GM19468 (cell line): ENCODE results near the gene NTSR1.
"Not testable (repeated sequence)": the region's sequence is repeated elsewhere in the genome, so short reads cannot be mapped to it uniquely, and the experiment has no call there.

Source experiments
- ATAC-seq: cut with Tn5 transposase; IDR thresholded peaks from one replicate; pipeline ENCODE4 v1.9.1; 2021; ENCODE audit warnings: mild to moderate bottlenecking, moderate library complexity, moderate number of reproducible peaks; ENCODE audit not compliant: unreplicated experiment; ENCODE audit errors: extremely low read depth

NTSR1 gene

DNA sequence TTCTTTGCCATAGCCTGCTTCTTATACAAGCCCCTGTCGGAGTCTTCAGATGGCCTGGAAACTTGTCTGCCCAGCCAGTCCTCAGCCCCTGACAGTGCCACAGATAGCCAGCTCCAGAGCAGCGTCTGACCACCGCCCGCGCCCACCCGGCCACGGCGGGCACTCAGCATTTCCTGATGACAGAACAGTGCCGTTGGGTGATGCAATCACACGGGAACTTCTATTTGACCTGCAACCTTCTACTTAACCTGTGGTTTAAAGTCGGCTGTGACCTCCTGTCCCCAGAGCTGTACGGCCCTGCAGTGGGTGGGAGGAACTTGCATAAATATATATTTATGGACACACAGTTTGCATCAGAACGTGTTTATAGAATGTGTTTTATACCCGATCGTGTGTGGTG lies 36.9 kb upstream of the NTSR1 start:
- ATAC-seq, result no peak

DNA sequence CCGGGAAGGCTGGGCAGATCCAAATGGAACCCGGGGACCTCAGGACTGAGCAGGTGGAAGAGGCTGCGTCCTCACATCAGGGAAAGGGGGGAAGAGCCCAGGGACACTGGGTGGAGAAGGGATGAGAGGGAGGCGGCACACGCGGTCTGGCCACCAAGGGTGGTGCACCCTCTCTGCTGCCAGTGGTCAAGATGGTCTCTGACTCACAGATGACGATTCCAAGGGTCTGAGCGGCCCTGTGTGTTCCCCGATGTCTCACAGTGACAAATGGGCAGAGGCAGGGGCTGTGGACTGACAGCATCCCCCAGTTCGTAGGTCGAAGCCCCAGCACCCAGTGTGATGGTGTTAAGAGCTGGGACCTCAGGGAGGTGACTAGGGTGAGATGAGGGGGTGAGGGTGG lies 34.3 kb upstream of the NTSR1 start:
- no peak for ATAC-seq

DNA sequence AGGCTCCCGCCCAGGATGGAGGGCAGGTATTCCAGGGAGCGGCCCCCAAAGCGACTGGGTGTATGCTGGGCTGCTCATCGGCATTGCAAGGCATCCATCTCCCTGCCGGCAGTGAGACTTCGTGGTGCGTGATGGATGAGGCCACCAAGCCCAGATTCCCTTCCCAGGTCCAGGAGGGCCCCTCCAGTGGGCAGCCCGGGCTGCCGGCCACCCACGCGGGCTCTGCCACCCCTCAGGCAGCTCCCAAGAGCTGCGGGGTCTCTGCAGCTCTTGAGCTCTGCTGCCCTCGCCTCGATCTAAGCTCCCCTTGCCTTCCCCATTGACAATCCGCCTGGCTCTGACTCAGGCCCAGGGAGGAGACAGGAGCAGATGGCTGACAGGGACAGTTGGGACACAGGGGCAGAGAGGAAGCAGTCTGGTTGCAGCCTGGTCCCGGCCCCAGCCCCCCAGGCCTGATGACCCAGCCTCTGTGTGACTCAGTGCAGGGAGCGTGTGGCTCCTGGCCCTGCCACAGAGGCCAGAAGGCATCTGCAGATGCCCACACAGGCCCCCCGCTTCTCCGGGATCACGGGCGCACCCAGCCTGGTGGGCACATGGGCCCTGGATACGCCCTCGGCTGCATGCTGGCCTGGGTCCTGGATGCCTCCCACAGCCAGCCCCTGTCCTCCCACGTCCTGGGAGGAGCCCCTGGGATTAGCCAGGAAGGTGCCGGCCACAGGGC lies 33.3 kb upstream of the NTSR1 start:
- no peak for ATAC-seq

- ATAC-seq, result no peak
These were observed 32.8 kb upstream of the NTSR1 start for GRCh38 chr20:62675877-62676260.

- ATAC-seq, result no peak
These were observed 31.7 kb upstream of the NTSR1 start for GRCh38 chr20:62676976-62677375.

- no peak for ATAC-seq
These were observed 31.0 kb upstream of the NTSR1 start for GRCh38 chr20:62677678-62678077.

GRCh38 chr20:62678553-62678952 lies 30.1 kb upstream of the NTSR1 start:
- ATAC-seq, result no peak

DNA sequence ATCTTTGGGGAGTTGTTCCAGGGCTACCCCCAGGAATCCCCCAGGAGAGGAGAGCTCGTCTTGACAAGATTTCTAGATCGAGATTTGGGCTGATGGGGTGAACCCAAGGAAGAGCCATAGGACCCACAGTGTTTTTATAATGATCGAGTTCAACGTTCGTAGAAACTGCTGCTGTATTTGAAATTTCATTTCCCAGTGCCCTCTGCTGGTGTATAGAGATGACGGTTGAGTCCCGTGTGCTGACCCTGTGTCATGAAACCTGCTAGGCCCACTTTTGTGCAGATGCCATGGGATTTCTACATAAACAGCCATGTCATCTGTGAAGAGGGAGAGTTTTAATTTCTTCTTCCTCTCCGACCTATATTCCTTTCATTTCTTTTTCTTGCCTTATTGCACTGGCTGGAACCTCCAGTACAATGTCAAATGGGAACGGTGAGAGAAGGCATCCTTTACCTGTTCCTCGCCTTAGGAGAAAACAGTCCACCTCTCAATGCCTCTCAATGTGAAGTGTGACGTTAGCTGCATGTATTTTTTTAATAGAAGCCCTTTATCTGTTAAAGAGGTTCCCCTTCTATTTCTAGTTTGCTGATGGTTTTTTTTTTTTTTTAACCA lies 28.6 kb upstream of the NTSR1 start:
- ATAC-seq, result no peak

DNA sequence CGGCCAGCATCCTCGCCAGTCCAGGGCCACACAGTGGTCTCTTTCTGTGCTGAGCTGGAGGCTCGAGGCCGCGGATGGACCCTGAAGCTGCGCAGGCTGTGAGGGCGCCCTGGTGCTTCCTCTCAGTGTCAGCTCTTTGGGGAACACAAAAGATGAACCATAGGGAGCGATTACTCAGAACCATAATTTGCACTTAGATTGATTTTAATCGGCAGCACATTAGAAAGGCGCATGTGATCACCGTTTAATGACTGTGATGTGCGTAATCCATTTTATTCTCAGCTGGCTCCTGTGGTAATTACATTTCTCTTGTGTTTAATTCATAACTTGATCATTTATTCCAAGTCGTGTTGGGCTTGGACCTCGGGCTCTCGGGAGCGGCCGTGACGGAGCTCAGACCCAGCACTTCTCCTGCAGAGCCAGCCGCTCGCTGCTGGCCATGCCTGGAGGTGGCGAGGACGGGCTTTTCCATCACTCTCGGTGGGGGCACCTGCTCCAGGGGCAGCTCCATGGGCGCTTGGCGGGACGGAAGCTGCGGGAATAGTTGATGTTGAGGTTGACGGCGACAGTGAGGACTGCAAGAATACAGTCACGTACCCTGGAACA lies 25.6 kb upstream of the NTSR1 start:
- ATAC-seq, result no peak

GRCh38 chr20:62683660-62684322 lies 24.8 kb upstream of the NTSR1 start:
- ATAC-seq, result not testable (repeated sequence)

DNA sequence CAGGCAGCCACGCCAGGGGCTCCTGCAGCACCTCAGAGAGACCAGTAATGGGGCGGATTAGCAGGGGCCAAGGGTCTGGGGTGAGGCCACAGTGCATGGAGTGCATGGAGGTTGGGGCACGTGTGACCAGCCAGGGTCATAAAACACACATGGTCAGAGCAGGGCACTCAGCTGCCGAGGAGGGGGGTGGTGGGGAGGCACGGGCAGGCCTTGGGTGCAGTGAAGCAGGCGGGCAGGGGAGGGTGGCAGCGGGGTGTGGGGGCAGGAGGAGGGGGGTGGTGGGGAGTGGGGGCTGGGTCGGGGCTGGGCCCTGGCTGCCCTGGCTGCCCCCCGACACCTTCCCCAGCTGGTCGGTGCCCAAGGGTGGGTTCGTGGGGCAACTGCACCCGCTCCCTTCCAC lies 23.7 kb upstream of the NTSR1 start:
- ATAC-seq, result no peak

DNA sequence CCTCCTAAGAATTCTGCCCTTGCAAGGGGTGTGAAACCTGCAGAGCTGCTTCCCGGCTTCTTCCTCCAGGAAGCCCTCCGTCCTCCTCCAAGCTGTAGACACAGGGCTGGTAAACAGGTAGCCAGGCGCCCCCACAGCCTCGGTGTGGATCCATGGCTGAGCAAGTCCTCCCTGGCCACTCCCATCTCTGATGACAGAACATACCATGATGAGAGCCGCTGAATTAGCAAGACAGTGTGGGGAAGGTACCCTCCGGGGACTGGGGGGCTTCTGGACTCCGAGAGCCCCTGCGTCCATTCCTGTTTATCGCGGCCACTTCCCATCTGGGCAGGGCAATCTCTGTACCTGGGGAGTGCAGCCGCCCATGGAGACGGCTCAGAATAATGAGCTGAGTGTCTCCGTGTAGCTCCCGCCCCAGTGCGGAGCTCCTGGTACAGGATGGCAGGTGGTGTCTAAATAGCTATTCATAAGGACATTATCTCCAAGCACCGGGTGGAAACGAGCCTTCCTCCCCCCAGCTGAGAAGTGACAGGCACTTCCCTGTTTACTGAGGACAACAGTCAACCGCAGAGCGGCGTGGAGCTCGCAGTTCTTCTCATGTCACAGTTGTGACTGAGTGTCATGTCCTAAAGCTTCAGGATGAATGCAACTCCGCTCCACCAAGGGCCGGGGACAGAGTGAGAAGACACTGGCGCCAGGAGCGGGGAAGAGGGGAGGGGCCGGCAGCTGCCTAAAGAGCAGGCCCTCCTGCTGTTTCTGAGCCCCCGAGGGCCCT lies 22.7 kb upstream of the NTSR1 start:
- ATAC-seq, result no peak

GRCh38 chr20:62686869-62687830 lies 21.5 kb upstream of the NTSR1 start:
- ATAC-seq, result no peak

DNA sequence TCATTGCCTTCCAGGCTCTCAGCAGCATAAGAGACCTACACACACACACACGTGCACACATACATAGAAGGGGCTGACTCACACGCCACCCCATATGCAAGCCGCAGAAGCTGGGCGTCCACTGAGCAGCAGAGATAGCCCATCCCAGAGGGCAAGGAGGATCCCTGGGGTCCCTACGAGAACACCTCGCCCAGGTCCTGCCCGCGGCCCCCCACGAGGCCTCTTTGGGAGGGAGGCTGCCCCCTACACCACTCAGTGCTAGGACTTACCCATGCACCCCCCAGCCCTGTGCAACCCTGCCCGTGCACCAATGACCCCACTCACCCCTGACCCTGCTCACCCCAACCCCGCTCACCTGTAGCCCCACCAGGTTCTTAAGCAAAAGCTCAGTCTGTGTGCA lies 20.6 kb upstream of the NTSR1 start:
- ATAC-seq, result no peak

DNA sequence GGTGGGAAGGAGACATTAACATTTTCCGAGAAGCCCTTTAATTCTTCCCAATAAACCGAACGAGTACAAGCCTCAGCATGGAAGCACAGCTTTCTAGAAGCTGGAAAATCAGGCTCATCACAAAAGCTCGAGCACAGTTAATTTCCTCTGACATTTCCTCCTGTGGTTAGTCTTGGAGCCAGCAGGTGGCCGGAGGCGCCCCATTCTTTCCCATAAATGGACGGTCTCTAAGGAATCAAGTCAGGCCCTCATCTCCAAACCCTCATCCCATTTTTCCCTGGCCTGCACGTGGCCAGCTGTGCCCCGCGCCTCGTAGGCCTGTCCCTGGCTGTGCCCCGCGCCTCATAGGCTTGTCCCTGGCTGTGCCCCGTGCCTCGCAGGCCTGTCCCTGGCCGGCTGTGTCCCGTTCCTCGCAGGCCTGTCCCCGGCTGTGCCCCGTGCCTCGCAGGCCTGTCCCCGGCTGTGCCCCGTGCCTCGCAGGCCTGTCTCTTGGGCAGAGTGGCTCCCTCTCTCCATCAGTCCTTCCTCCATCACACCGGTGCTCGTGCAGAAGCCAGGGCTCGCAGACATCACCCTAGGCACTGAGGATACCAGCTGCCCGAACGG lies 19.7 kb upstream of the NTSR1 start:
- ATAC-seq, result no peak

DNA sequence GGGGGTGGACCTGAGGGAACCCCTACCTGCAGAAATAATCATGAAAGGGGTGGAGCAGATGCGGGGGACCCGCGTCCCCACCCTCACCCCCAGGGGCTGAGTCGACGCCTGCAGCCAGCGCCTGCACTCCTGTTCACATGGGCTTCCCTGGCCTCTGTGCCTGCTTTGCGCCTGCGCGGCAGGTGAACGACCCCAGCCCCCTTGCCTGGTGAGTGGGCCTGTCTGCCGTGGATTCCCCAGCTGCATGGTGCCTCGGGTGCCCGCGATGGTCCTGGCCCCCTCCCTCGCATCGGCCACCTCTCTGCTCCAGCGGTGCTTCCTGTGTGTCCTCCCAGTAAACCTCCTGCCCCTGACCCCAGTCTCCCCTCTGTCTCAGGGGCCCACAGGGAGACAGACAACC lies 18.8 kb upstream of the NTSR1 start:
- ATAC-seq, result no peak

DNA sequence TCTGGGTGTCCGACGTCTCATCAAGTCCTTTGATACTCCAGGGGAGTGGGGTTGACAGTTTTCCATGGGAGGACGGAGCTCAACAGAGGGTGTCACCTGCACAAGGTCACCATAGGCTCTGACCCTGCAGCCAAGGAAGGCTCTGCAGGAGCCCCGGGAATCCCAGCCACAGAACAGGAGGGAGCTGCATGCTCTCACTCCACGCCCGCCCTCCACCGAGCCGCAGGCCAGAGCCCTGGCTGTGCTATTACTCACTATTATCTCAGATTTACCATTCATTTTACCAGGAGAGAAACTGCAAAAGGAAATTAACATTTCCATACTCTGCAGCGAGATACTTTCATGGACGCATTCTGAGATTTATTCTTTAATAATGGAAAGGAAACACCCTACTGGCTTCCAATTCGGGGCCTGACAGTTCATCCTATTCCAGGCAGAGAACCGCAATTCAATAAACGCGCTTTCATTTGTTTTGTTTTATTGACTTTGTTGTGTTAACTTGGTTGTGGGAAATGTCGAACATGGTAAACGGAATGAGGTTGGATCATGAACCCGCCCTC lies 18.3 kb upstream of the NTSR1 start:
- ATAC-seq, result no peak

DNA sequence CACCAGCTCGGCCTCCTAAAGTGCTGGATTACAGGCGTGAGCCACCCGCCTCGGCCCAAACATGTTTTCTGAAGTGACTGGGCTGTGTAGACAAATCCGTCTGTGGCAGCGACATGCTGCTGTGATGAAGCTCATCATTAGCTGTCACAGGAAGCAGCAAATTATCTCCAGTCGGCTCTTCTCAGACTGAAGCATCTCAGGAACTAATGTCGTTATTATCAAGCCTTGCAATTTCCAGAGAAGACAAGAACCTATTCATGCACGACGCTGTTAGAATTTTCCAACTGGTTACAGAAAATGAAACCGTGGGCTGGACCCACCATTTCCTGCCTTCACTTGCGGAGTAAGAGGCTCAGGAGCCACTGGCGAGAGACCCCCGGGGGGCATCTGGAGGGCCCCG lies 17.1 kb upstream of the NTSR1 start:
- ATAC-seq, result no peak

DNA sequence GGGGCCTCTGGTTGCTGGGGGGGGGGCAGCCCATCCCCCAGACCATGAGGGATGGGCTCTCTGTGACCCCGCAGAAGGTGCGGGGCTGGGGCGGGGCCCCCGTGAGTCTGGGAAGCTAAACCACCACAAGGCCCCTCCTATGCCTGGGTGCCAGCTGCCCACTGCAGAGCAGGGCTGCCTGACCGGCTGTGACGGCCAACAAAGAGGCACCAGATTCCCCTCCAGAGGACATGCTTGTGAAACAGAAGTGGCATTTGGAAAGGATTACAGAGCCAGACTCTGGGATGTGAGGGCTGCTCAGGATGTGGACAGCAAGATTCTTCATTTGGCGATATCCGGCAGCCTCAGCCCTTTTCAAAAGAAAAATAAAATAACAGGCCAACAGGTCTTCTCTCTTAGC lies 16.5 kb upstream of the NTSR1 start:
- no peak for ATAC-seq
